ENCODE data around the gene EPHA3. TPM values are rescaled to one million over a fixed set of nuclear protein-coding genes. Genes with fewer than 3 reads are reported as not detected.

Gene EPHA3
- total and polyA plus RNA-seq, 10 of the 15 experiments (the other 5 are each of a cell fraction or from before 2014, with no cell fraction given): 0.03 to 39.0 (median 0.07) TPM; not detected in 4

DNA sequence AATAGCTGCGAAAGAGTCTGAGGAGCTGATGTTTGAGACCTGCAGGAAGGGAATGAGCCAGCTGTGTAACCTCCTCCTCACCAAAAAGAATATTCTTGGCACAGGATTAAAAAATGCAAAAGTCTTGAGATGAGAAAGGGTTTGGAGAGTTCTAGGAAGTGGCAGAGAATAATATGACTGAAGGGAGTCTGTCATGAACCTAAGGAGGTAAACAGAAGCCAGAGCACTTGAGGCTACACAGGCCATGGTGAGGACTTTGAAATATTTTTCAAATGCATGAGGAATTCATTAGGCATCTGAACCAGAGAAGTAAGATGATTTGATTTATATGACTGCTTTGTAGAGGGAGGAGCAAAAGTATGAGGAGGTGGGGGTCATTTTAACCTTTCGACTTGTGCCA is 347.8 kb downstream of the EPHA3 start (continued):
- TF ChIP-seq, protein P1, sequence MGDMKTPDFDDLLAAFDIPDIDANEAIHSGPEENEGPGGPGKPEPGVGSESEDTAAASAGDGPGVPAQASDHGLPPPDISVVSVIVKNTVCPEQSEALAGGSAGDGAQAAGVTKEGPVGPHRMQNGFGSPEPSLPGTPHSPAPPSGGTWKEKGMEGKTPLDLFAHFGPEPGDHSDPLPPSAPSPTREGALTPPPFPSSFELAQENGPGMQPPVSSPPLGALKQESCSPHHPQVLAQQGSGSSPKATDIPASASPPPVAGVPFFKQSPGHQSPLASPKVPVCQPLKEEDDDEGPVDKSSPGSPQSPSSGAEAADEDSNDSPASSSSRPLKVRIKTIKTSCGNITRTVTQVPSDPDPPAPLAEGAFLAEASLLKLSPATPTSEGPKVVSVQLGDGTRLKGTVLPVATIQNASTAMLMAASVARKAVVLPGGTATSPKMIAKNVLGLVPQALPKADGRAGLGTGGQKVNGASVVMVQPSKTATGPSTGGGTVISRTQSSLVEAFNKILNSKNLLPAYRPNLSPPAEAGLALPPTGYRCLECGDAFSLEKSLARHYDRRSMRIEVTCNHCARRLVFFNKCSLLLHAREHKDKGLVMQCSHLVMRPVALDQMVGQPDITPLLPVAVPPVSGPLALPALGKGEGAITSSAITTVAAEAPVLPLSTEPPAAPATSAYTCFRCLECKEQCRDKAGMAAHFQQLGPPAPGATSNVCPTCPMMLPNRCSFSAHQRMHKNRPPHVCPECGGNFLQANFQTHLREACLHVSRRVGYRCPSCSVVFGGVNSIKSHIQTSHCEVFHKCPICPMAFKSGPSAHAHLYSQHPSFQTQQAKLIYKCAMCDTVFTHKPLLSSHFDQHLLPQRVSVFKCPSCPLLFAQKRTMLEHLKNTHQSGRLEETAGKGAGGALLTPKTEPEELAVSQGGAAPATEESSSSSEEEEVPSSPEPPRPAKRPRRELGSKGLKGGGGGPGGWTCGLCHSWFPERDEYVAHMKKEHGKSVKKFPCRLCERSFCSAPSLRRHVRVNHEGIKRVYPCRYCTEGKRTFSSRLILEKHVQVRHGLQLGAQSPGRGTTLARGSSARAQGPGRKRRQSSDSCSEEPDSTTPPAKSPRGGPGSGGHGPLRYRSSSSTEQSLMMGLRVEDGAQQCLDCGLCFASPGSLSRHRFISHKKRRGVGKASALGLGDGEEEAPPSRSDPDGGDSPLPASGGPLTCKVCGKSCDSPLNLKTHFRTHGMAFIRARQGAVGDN (IDR thresholded peaks at IDR 0.05): no peak
- TF ChIP-seq HCFC1 (IDR thresholded peaks at IDR 0.05; ENCODE audit: low read length): no peak
- TF ChIP-seq KLF5 (IDR thresholded peaks at IDR 0.05; ENCODE audit: partially characterized antibody): no peak
- TF ChIP-seq MTA3 (IDR thresholded peaks at IDR 0.05; ENCODE audit: borderline replicate concordance, low read length): no peak
- no peak for TF ChIP-seq PAX5 (IDR thresholded peaks at IDR 0.05; ENCODE audit: borderline replicate concordance, low read depth, low read length)

GRCh38 chr3:89467898-89468363 is 360.5 kb downstream of the EPHA3 start:
- Histone ChIP-seq H3K36me3 (ENCODE audit: control insufficient read depth in 2 of 2, insufficient read depth in 2 of 2, low read length in 1 of 2) (no peaks in the 10 kb centered on the region), H3K79me2 (ENCODE audit: control insufficient read depth, insufficient read depth, low read length) (no peaks in the 10 kb centered on the region), H3K9me3 (replicated peaks; ENCODE audit: control insufficient read depth, insufficient read depth, low read length) (no peaks in the 10 kb centered on the region), H3K9ac (ENCODE audit: control insufficient read depth, insufficient read depth, low read length) (no peak overlapping the region), H3K4me2 (ENCODE audit: control insufficient read depth, insufficient read depth) (no peak overlapping the region), H3K27me3 (replicated peaks in 1 of 2; ENCODE audit: control insufficient read depth in 2 of 2, insufficient read depth in 2 of 2, low read length in 1 of 2) (no peaks in the 10 kb centered on the region), H4K20me1 (ENCODE audit: control insufficient read depth, insufficient read depth) (no peaks in the 10 kb centered on the region), H2AFZ (ENCODE audit: control insufficient read depth, low read depth, low read length) (no peak overlapping the region), H3K4me1 (ENCODE audit: control insufficient read depth, insufficient read depth, low read length) (no peaks in the 10 kb centered on the region), H3K4me3 (no peak overlapping the region), H3K27ac (ENCODE audit: control insufficient read depth, insufficient read depth) (no peak overlapping the region)
- CTCF ChIA-PET: no interaction called here
- POLR2A ChIA-PET: no interaction called here
- 30% methylated on average over 4 of the region's 4 CpGs for WGBS (ENCODE audit: insufficient coverage, insufficient replicate concordance, low lambda C conversion rate, missing lambda C conversion rate)
- in situ Hi-C loops (cut with MboI) (no loop called here), intact Hi-C loops (cut with micrococcal nuclease; ENCODE audit: unreplicated experiment) (no loop called here)
- RAD21 ChIA-PET (ENCODE audit: unreplicated experiment): no interaction called here
- BruUV-seq (replicated peaks): no TSS peak
- no peak for TF ChIP-seq MYC (IDR thresholded peaks at IDR 0.05; ENCODE audit: insufficient read depth, insufficient read length, insufficient replicate concordance, low read length, severe bottlenecking)
- no peak for TF ChIP-seq NFIC (IDR thresholded peaks at IDR 0.05; ENCODE audit: low read depth, low read length)
- TF ChIP-seq YY1 (IDR thresholded peaks at IDR 0.05; ENCODE audit: low read depth, low read length): no peak
- no peak for TF ChIP-seq JUNB (IDR thresholded peaks at IDR 0.05)
- TF ChIP-seq NRF1 (conservative IDR thresholded peaks at IDR 0.05; ENCODE audit: low read depth, low read length): no peak
- TF ChIP-seq BCL11A (IDR thresholded peaks at IDR 0.05; ENCODE audit: low read depth, low read length): no peak
- no peak for TF ChIP-seq MEF2B (IDR thresholded peaks at IDR 0.05; ENCODE audit: partially characterized antibody, poor library complexity, severe bottlenecking)
- TF ChIP-seq RBBP5 (conservative IDR thresholded peaks at IDR 0.05): no peak
- no peak for TF ChIP-seq IRF4 (IDR thresholded peaks at IDR 0.05; ENCODE audit: low read depth, low read length)
- no peak for TF ChIP-seq HDAC6 (IDR thresholded peaks at IDR 0.05; ENCODE audit: unreplicated experiment)
- TF ChIP-seq CHD4 (IDR thresholded peaks at IDR 0.05): no peak
- no peak for DNase-seq (ENCODE audit: low read depth, low spot score)
- SMC1A ChIA-PET (ENCODE audit: uncharacterized antibody, unreplicated experiment): interaction anchor here (1.3 kb wide), 1 partner anchor 10 kb away, joined by 3 read pairs; no protein-coding TSS in a partner anchor
- no peak for FAIRE-seq
- ATAC-seq: no peak

Data from GM12878 (cell line).